Large intestine (tissue), 3 donors: ENCODE data around the gene ZNF865. TPM values are rescaled to one million over a fixed set of nuclear protein-coding genes. Genes with fewer than 3 reads are reported as not detected.

ENCODE experiments used
- DNase-seq, 2 donors: peaks; one replicate each; pipeline versions ENCODE4 v3.0.0 to v3.0.0-alpha.2; 2013
- H3K27ac ChIP-seq: one replicate; pipeline ENCODE4 v1.5.1; 2013; ENCODE audit warnings: low read length
- H3K27me3 ChIP-seq: 2 replicates; pipeline ENCODE4 v1.6.1; 2013; ENCODE audit warnings: low read length; ENCODE audit not compliant: control insufficient read depth, insufficient read depth
- H3K36me3 ChIP-seq: 2 replicates; pipeline ENCODE4 v1.6.1; 2013; ENCODE audit warnings: low read length; ENCODE audit not compliant: control insufficient read depth, insufficient read depth
- H3K4me1 ChIP-seq: one replicate; pipeline ENCODE4 v1.6.1; 2013; ENCODE audit warnings: low read length; ENCODE audit not compliant: control insufficient read depth, insufficient read depth
- H3K4me3 ChIP-seq: one replicate; pipeline ENCODE4 v1.5.1; 2013; ENCODE audit warnings: low read length
- H3K9me3 ChIP-seq: one replicate; pipeline ENCODE4 v1.6.1; 2013; ENCODE audit warnings: mild to moderate bottlenecking, low read depth, low read length, moderate library complexity; ENCODE audit not compliant: control insufficient read depth
- WGBS: methylation state at CpG from one replicate; pipeline ENCODE4 v1.1.5; 2013; ENCODE audit warnings: low lambda C conversion rate; ENCODE audit not compliant: insufficient coverage; 5-methylcytosine and 5-hydroxymethylcytosine counted together
- polyA plus RNA-seq: library from polyadenylated mRNA; unstranded; fragments of 120-200 nt; gene quantifications from one replicate; pipeline ENCODE4 v1.2.1, GENCODE V29; 2013

The ZNF865 gene
- polyA plus RNA-seq, 1 donor: 10.4 TPM

- H3K4me3 ChIP-seq: no peak overlapping the region
- DNase-seq: no peak
- peaks cover 7% of the 10 kb centered on the region for H3K9me3 ChIP-seq
- no CpG with 5 or more reads among the region's 88 CpGs for WGBS
- peaks cover 27% of the 10 kb centered on the region for H3K36me3 ChIP-seq
- no peak overlapping the region for H3K27ac ChIP-seq
- H3K4me1 ChIP-seq: no peaks in the 10 kb centered on the region
- H3K27me3 ChIP-seq: no peaks in the 10 kb centered on the region
These were observed 10.3 kb downstream of the ZNF865 start for GRCh38 chr19:55615543-55616394.

- Histone ChIP-seq H3K36me3 (peaks cover 31% of the 10 kb centered on the region), H3K27me3 (no peaks in the 10 kb centered on the region), H3K4me3 (no peak overlapping the region), H3K9me3 (peaks cover 7% of the 10 kb centered on the region), H3K27ac (no peak overlapping the region), H3K4me1 (no peaks in the 10 kb centered on the region)
- DNase-seq: no peak
- no CpG with 5 or more reads among the region's 38 CpGs for WGBS
These were observed 11.0 kb downstream of the ZNF865 start for GRCh38 chr19:55616395-55616875.

- no CpG with 5 or more reads among the region's 8 CpGs for WGBS
- H3K4me1 ChIP-seq: no peaks in the 10 kb centered on the region
- DNase-seq: no peak
- peaks cover 7% of the 10 kb centered on the region for H3K9me3 ChIP-seq
- H3K36me3 ChIP-seq: peaks cover 34% of the 10 kb centered on the region
- no peak overlapping the region for H3K4me3 ChIP-seq
- H3K27ac ChIP-seq: no peak overlapping the region
- H3K27me3 ChIP-seq: no peaks in the 10 kb centered on the region
These were observed 12.0 kb downstream of the ZNF865 start for GRCh38 chr19:55617426-55617825.

GRCh38 chr19:55618426-55618825 lies 13.0 kb downstream of the ZNF865 start:
- H3K9me3 ChIP-seq: peaks cover 7% of the 10 kb centered on the region
- peaks cover 35% of the 10 kb centered on the region for H3K36me3 ChIP-seq
- peaks cover 3% of the 10 kb centered on the region for H3K4me1 ChIP-seq
- H3K27me3 ChIP-seq: no peaks in the 10 kb centered on the region
- H3K4me3 ChIP-seq: no peak overlapping the region
- DNase-seq: no peak
- no peak overlapping the region for H3K27ac ChIP-seq
- no CpG with 5 or more reads among the region's 7 CpGs for WGBS

- no peak for DNase-seq
- Histone ChIP-seq H3K27ac (no peak overlapping the region), H3K36me3 (peaks cover 35% of the 10 kb centered on the region), H3K4me3 (no peak overlapping the region), H3K27me3 (no peaks in the 10 kb centered on the region), H3K9me3 (peaks cover 7% of the 10 kb centered on the region), H3K4me1 (peaks cover 9% of the 10 kb centered on the region)
- WGBS: no CpG with 5 or more reads among the region's 3 CpGs
These were observed 13.8 kb downstream of the ZNF865 start for GRCh38 chr19:55619286-55619685.

- Histone ChIP-seq H3K27me3 (no peaks in the 10 kb centered on the region), H3K4me1 (peaks cover 14% of the 10 kb centered on the region), H3K9me3 (peaks cover 3% of the 10 kb centered on the region), H3K4me3 (no peak overlapping the region), H3K27ac (no peak overlapping the region), H3K36me3 (peaks cover 35% of the 10 kb centered on the region)
- WGBS: no CpG with 5 or more reads among the region's 12 CpGs
- peak in 1 of 2 donors; percentile 1 for DNase-seq
These were observed 15.2 kb downstream of the ZNF865 start for GRCh38 chr19:55620410-55621204.

GRCh38 chr19:55621205-55621672 lies 15.8 kb downstream of the ZNF865 start:
- Histone ChIP-seq H3K9me3 (no peaks in the 10 kb centered on the region), H3K27ac (no peak overlapping the region), H3K4me3 (no peak overlapping the region), H3K27me3 (no peaks in the 10 kb centered on the region), H3K4me1 (peaks cover 14% of the 10 kb centered on the region), H3K36me3 (peaks cover 31% of the 10 kb centered on the region)
- WGBS: no CpG with 5 or more reads among the region's 9 CpGs
- DNase-seq: peak in 1 of 2 donors; percentile 2

- H3K9me3 ChIP-seq: no peaks in the 10 kb centered on the region
- H3K27ac ChIP-seq: no peak overlapping the region
- H3K4me1 ChIP-seq: peaks cover 14% of the 10 kb centered on the region
- no peak overlapping the region for H3K4me3 ChIP-seq
- DNase-seq: no peak
- 100% methylated on average over 4 of the region's 55 CpGs for WGBS
- peaks cover 27% of the 10 kb centered on the region for H3K36me3 ChIP-seq
- H3K27me3 ChIP-seq: no peaks in the 10 kb centered on the region
These were observed 16.3 kb downstream of the ZNF865 start for GRCh38 chr19:55621673-55622231.

- Histone ChIP-seq H3K27ac (no peak overlapping the region), H3K36me3 (peaks cover 21% of the 10 kb centered on the region), H3K4me3 (no peak overlapping the region), H3K27me3 (no peaks in the 10 kb centered on the region), H3K4me1 (peaks cover 14% of the 10 kb centered on the region), H3K9me3 (no peaks in the 10 kb centered on the region)
- no peak for DNase-seq
- no CpG with 5 or more reads among the region's 40 CpGs for WGBS
These were observed 17.0 kb downstream of the ZNF865 start for GRCh38 chr19:55622242-55622969.
